ENCODE data around the gene NEK7.
"Not testable (repeated sequence)": the region's sequence is repeated elsewhere in the genome, so short reads cannot be mapped to it uniquely, and the experiment has no call there.

Gene NEK7

GRCh38 chr1:198174297-198174696 lies 17.5 kb downstream of the NEK7 start:
- no peak for DNase-seq

GRCh38 chr1:198175423-198176170 lies 18.8 kb downstream of the NEK7 start:
- DNase-seq, result no peak

- DNase-seq, result no peak
These were observed 19.4 kb downstream of the NEK7 start for GRCh38 chr1:198176179-198176578.

- DNase-seq, result no peak
These were observed 20.7 kb downstream of the NEK7 start for GRCh38 chr1:198177546-198177945.

- DNase-seq, result no peak
These were observed 21.8 kb downstream of the NEK7 start for GRCh38 chr1:198178615-198179014.

GRCh38 chr1:198179556-198179981 lies 22.8 kb downstream of the NEK7 start:
- DNase-seq, result no peak

- DNase-seq, result no peak
These were observed 26.8 kb downstream of the NEK7 start for GRCh38 chr1:198183605-198184004.

- no peak for DNase-seq
These were observed 27.7 kb downstream of the NEK7 start for GRCh38 chr1:198184516-198184915.

GRCh38 chr1:198185146-198185545 lies 28.3 kb downstream of the NEK7 start:
- no peak for DNase-seq

- DNase-seq, result no peak
These were observed 29.0 kb downstream of the NEK7 start for GRCh38 chr1:198185759-198186158.

- DNase-seq, result no peak
These were observed 30.2 kb downstream of the NEK7 start for GRCh38 chr1:198186916-198187580.

- no peak for DNase-seq
These were observed 31.3 kb downstream of the NEK7 start for GRCh38 chr1:198187973-198188588.

GRCh38 chr1:198191117-198191516 lies 34.3 kb downstream of the NEK7 start:
- no peak for DNase-seq

- not testable (repeated sequence) for DNase-seq
These were observed 37.1 kb downstream of the NEK7 start for GRCh38 chr1:198193871-198194270.

- DNase-seq, result no peak
These were observed 39.8 kb downstream of the NEK7 start for GRCh38 chr1:198196630-198197029.

GRCh38 chr1:198197285-198197684 lies 40.5 kb downstream of the NEK7 start:
- DNase-seq, result no peak

- no peak for DNase-seq
These were observed 42.3 kb downstream of the NEK7 start for GRCh38 chr1:198199105-198199504.

- no peak for DNase-seq
These were observed 45.4 kb downstream of the NEK7 start for GRCh38 chr1:198201956-198202784.

- DNase-seq, result peak; percentile 25
These were observed 46.6 kb downstream of the NEK7 start for GRCh38 chr1:198203434-198203833.

GRCh38 chr1:198205016-198205684 lies 48.4 kb downstream of the NEK7 start:
- DNase-seq, result no peak

GRCh38 chr1:198206292-198206691 lies 49.5 kb downstream of the NEK7 start:
- DNase-seq, result no peak

GRCh38 chr1:198211696-198212095 lies 54.9 kb downstream of the NEK7 start:
- DNase-seq, result no peak

- DNase-seq, result no peak
These were observed 55.3 kb downstream of the NEK7 start for GRCh38 chr1:198212126-198212525.

Data from midbrain (tissue), 1 donor.